HG03460 (cell line): ENCODE measurements around the gene ELOF1.

Experiments
- ATAC-seq: cut with Tn5 transposase; IDR thresholded peaks from one replicate; pipeline ENCODE4 v1.9.1; 2021; ENCODE audit not compliant: unreplicated experiment

The ELOF1 gene

GRCh38 chr19:11538232-11539036 is 20.6 kb downstream of the ELOF1 start, which contains the start of gene CNN1:
Gene CNN1, plus strand, starts transcription at chr19:11538851. Its CDS starts 77 bp downstream, at chr19:11538928.
- ATAC-seq: no peak

GRCh38 chr19:11535792-11536595 is 23.0 kb downstream of the ELOF1 start:
- peak; percentile 59 for ATAC-seq

- no peak for ATAC-seq
These were observed 24.1 kb downstream of the ELOF1 start for GRCh38 chr19:11534948-11535347.

- ATAC-seq: no peak
These were observed 24.5 kb downstream of the ELOF1 start for GRCh38 chr19:11534538-11534937.

- ATAC-seq: no peak
These were observed 28.6 kb downstream of the ELOF1 start for GRCh38 chr19:11530432-11530831.

- peak; percentile 93 for ATAC-seq
These were observed 30.3 kb downstream of the ELOF1 start, which contains the start of gene ECSIT for GRCh38 chr19:11528551-11529341. Gene ECSIT, minus strand, starts transcription at chr19:11529134. Its CDS starts 9,964 bp downstream, at chr19:11519170.

- ATAC-seq: no peak
These were observed 39.9 kb downstream of the ELOF1 start for GRCh38 chr19:11519138-11519537.

- ATAC-seq: no peak
These were observed 45.1 kb downstream of the ELOF1 start for GRCh38 chr19:11513946-11514345.

- no peak for ATAC-seq
These were observed 48.6 kb downstream of the ELOF1 start for GRCh38 chr19:11510444-11510843.

GRCh38 chr19:11507370-11508078 is 51.5 kb downstream of the ELOF1 start:
- ATAC-seq: no peak

- no peak for ATAC-seq
These were observed 52.1 kb downstream of the ELOF1 start for GRCh38 chr19:11506967-11507366.

- peak; percentile 22 for ATAC-seq
These were observed 52.9 kb downstream of the ELOF1 start for GRCh38 chr19:11506101-11506555.

GRCh38 chr19:11505504-11506100 is 53.4 kb downstream of the ELOF1 start, which contains the start of gene ZNF653:
Gene ZNF653, minus strand, starts transcription at chr19:11505839. Its CDS starts 53 bp downstream, at chr19:11505786.
- ATAC-seq: peak; percentile 55

GRCh38 chr19:11505032-11505503 is 54.0 kb downstream of the ELOF1 start:
- peak; percentile 79 for ATAC-seq

- no peak for ATAC-seq
These were observed 54.5 kb downstream of the ELOF1 start for GRCh38 chr19:11504502-11505031.
